Thyroid gland (tissue), 4 donors: ENCODE data around the gene CASP12. TPM values are rescaled to one million over a fixed set of nuclear protein-coding genes. Genes with fewer than 3 reads are reported as not detected.

Source experiments
- DNase-seq, 2 donors: peaks; one replicate each; pipeline ENCODE4 v3.0.0-alpha.2; 2019
- H3K27ac ChIP-seq, 3 donors: fragments of 200-600 bp; sonication (generic); 1 replicate in 2 of 3; 2 replicates in 1 of 3; pipeline ENCODE4 v1.5.1; 2016 to 2019; ENCODE audit warnings: mild to moderate bottlenecking in 1 of 3, moderate library complexity in 1 of 3
- H3K27me3 ChIP-seq: fragments of 200-600 bp; sonication (generic); one replicate; pipeline ENCODE4 v1.5.1; 2019
- H3K36me3 ChIP-seq, 2 donors: fragments of 200-600 bp; sonication (generic); one replicate each; pipeline ENCODE4 v1.5.1; 2016 to 2019
- H3K4me1 ChIP-seq, 2 donors: fragments of 200-600 bp; sonication (generic); one replicate each; pipeline ENCODE4 v1.5.1; 2017 to 2019
- H3K4me3 ChIP-seq, 3 donors: fragments of 200-600 bp; sonication (generic); replicated peaks in 1 of 3; 1 replicate in 2 of 3; 2 replicates in 1 of 3; pipeline ENCODE4 v1.5.1; 2016; ENCODE audit warnings: mild to moderate bottlenecking in 1 of 3
- H3K9me3 ChIP-seq: fragments of 200-600 bp; sonication (generic); one replicate; pipeline ENCODE4 v1.5.1; 2017
- POLR2A ChIP-seq, 2 donors: fragments of 450-650 bp; IDR thresholded peaks; one replicate each; pipeline ENCODE4 v1.6.1; 2017; ENCODE audit warnings: antibody characterized with exemption in 2 of 2, mild to moderate bottlenecking in 2 of 2, moderate library complexity in 1 of 2
- WGBS, 2 donors: methylation state at CpG; one replicate each; pipeline ENCODE4 v1.1.5; 2017; 5-methylcytosine and 5-hydroxymethylcytosine counted together
- intact Hi-C: fragments of 100-400 bp; cut with DNase I; formaldehyde crosslinking; loops from one replicate; pipeline ENCODE4 v1.15.1; 2023
- small RNA-seq: library from RNA; depleted of rRNA; stranded (forward); fragments of <200 nt; gene quantifications from one replicate; pipeline ENCODE3, GENCODE V24; 2016
- total RNA-seq, 4 donors: library from RNA; depleted of rRNA; stranded (reverse); fragments of >200 nt; gene quantifications; one replicate each; pipeline ENCODE4 v1.2.3, GENCODE V29; 2016
- TF ChIP-seq, protein P1 (sequence below), 6 experiments: fragments of 200-600 bp in 3 of 6; fragments of 450-650 bp in 3 of 6; sonication (generic) in 3 of 6; IDR thresholded peaks; one replicate each; pipeline ENCODE4 v1.5.1; 2016 to 2019; ENCODE audit warnings: antibody characterized with exemption in 6 of 6, mild to moderate bottlenecking in 2 of 6, inconsistent platforms in 1 of 6, moderate library complexity in 1 of 6

The CASP12 gene
- total RNA-seq, 4 donors from 2014 or later, result 1.3 to 26.1 (median 3.8) TPM

DNA sequence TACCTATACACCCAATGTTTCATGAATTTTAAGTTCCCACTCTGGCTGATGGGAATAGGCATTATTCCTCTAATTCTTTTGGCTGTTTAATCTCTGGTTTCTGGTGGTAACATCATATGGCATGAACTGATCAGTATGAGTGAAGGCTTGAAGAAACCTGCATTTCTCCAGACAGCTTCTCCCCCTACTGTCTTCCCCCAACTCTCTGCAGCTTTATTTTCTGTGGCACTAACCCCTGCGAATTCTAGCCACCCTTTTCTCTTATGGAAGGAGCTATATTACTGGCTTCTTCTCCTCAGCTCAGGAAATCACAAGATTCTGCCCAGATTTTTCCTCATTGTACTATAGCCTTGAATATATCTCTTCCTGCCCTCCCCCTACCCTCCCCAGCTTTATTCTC, 57.1 kb downstream of the CASP12 start:
- Histone ChIP-seq H3K27me3 (no peaks in the 10 kb centered on the region), H3K36me3 (no peaks in the 10 kb centered on the region), H3K27ac (no peak overlapping the region), H3K4me1 (no peaks in the 10 kb centered on the region), H3K4me3 (no peak overlapping the region), H3K9me3 (no peaks in the 10 kb centered on the region)
- 60 to 63% methylated on average over 1 of the region's 1 CpG for WGBS, 2 donors
- DNase-seq, result no peak
- intact Hi-C loops, result no loop called here
- no peak for TF ChIP-seq POLR2A (IDR thresholded peaks at IDR 0.05)
- TF ChIP-seq, protein P1, sequence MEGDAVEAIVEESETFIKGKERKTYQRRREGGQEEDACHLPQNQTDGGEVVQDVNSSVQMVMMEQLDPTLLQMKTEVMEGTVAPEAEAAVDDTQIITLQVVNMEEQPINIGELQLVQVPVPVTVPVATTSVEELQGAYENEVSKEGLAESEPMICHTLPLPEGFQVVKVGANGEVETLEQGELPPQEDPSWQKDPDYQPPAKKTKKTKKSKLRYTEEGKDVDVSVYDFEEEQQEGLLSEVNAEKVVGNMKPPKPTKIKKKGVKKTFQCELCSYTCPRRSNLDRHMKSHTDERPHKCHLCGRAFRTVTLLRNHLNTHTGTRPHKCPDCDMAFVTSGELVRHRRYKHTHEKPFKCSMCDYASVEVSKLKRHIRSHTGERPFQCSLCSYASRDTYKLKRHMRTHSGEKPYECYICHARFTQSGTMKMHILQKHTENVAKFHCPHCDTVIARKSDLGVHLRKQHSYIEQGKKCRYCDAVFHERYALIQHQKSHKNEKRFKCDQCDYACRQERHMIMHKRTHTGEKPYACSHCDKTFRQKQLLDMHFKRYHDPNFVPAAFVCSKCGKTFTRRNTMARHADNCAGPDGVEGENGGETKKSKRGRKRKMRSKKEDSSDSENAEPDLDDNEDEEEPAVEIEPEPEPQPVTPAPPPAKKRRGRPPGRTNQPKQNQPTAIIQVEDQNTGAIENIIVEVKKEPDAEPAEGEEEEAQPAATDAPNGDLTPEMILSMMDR (IDR thresholded peaks at IDR 0.05), result no peak

- 94 to 99% methylated on average over 5 of the region's 5 CpGs for WGBS, 2 donors
These were observed 60.2 kb downstream of the CASP12 start for GRCh38 chr11:104837969-104838639.

DNA sequence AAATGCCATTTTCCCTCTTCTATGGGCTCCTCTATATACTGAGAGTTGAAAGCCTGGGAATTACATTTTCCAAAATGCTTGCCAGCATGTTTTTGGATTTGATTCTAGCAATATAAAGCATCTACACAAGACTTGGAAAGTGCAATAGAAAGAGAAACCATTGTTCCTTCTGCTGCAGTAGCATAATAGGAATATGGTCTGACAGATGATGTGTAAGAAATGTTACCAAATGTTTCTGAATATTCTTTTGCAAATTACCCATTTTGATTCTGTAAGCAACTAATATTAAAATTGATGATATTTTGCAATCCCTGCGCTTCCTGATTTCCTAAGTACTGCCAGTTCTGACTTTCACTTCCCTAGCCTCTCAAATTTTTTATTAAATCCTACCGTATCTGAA, 61.6 kb downstream of the CASP12 start:
- Histone ChIP-seq H3K9me3 (no peaks in the 10 kb centered on the region), H3K27ac (no peak overlapping the region), H3K27me3 (no peaks in the 10 kb centered on the region), H3K4me3 (no peak overlapping the region), H3K36me3 (no peaks in the 10 kb centered on the region), H3K4me1 (no peaks in the 10 kb centered on the region)
- TF ChIP-seq, protein P1 (IDR thresholded peaks at IDR 0.05), result no peak
- no peak for TF ChIP-seq POLR2A (IDR thresholded peaks at IDR 0.05)
- intact Hi-C loops, result no loop called here
- WGBS, 2 donors, result 40 to 71% methylated on average over 2 of the region's 2 CpGs
- no peak for DNase-seq

More at GRCh38 chr11:104837969-104838639, 60.2 kb downstream of the CASP12 start:
- no peaks in the 10 kb centered on the region for H3K9me3 ChIP-seq
- TF ChIP-seq, protein P1 (IDR thresholded peaks at IDR 0.05), result no peak
- TF ChIP-seq POLR2A (IDR thresholded peaks at IDR 0.05), result no peak
- no peak for DNase-seq
- no peaks in the 10 kb centered on the region for H3K4me1 ChIP-seq
- no peak overlapping the region for H3K4me3 ChIP-seq
- intact Hi-C loops, result no loop called here
- H3K27ac ChIP-seq, result no peak overlapping the region
- no peaks in the 10 kb centered on the region for H3K27me3 ChIP-seq
- H3K36me3 ChIP-seq, result no peaks in the 10 kb centered on the region

Small RNA genes lying within 50 kb of the gene (small RNA-seq; reads per million reads assigned to genes)
- not detected for gene AP002004.1

Other genes with a start within 250 kb of the CASP12 start
- 10 to 100 TPM; 26.0 to 62.3 (median 36.4) TPM for gene CASP4, start 70.1 kb upstream of the CASP12 start, total RNA-seq
- gene CASP5, start 124.7 kb upstream of the CASP12 start, total RNA-seq, result not detected
- gene CASP1, start 136.7 kb upstream of the CASP12 start, total RNA-seq, result 10 to 100 TPM in 2 of 4 donors, 1 to 10 TPM in 2; 2.7 to 18.9 (median 9.2) TPM
- 1 to 10 TPM in 3 of 4 donors, not detected in 1; 2.0 to 4.3 (median 2.8) TPM for gene CARD16, start 146.9 kb upstream of the CASP12 start, total RNA-seq
- gene CARD18, start 241.3 kb upstream of the CASP12 start, total RNA-seq, result not detected